NCI-H128 (cell line): ENCODE data around the gene N4BP2L1.

ENCODE experiments used
- DNase-seq: peaks from one replicate; lab custom pipeline; 2025; ENCODE audit not compliant: unreplicated experiment; lab: John Stamatoyannopoulos, UW

N4BP2L1 gene

GRCh38 chr13:32427852-32428580 is at the start of gene N4BP2L1:
N4BP2L1 (minus strand) TSS chr13:32428130; CDS start chr13:32428082, 48 bp downstream.
- no peak for DNase-seq

- no peak for DNase-seq
Measured at GRCh38 chr13:32476892-32477291, 49.0 kb upstream of the N4BP2L1 start.

GRCh38 chr13:32476021-32476731 is 48.2 kb upstream of the N4BP2L1 start:
- no peak for DNase-seq

DNA sequence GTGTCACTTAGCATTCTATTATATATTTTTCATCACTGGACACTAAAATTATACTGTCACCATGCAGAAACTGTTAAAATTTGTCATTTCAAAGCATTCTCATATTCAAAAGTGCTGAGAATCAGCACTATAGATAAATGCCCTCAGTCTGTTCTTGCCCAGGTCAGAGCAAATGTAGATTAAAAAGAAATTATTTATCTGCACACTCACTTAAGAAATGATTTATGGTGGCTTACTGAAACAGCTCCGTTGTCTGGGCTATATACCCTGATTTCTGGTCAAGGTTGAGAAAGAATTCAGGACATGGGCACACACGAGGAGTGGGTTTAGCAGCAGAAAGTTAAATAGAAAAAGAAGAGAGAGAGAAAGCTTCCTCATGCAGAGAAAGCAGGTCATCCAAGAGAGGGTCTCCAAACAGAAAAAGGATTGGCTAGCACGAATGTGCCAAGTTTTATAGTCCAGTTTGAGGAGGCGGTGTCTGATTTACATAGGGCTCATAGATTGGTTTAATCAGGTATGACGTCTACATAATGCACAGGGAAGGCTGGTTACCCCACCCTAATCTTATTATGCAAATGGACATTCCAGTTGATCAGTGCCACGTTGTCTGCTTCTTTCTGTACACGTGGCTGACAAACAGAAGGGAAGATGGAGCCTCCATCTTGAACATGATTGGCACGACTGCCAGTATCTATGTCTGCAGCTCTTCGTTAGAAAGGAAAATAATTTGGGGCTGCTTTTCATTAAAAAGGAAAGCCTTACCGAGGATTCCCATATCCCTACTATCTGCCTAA is 47.3 kb upstream of the N4BP2L1 start:
- DNase-seq = no peak

DNA sequence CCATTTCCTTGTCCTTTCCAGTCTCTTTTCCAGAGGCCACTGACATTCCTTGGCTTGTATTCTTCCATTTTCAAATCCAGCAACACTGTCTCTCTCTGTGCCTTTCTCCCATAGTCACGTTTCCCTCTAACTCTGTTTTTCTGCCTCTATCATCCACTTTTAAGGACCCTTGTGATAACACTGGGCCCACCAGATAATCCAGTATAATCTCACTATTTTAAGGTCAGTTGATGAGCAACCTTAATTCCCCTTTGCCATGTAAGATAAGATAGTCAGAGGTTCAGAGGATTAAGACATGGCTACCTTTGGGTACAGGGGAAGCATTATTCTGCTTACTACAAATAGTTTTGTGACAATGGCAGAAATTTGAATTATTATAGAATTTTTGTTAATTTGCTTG is 45.7 kb upstream of the N4BP2L1 start:
- no peak for DNase-seq

DNA sequence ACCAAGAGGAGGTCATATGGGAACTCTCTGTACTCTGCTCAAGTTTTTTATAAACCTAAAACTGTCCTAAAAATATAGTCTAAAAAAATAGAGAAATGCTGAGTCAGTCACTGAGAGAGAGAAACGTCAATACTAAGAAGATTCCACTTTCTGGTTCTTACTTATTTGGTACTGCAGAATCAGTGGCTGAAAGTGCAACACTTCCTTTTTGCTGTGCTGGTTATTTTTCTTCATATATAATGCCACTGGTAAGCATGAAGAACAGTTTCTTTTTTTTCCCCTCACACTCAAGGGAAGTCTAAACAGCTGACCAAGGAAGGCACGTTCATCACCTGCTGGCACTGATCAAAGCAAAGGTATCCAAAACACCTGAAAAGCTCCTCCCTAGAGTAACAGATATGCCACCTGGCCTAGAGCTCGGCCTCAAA is 44.3 kb upstream of the N4BP2L1 start:
- no peak for DNase-seq

GRCh38 chr13:32471187-32471922 is 43.4 kb upstream of the N4BP2L1 start:
- DNase-seq = no peak

- DNase-seq = no peak
Measured at GRCh38 chr13:32468502-32469142, 40.7 kb upstream of the N4BP2L1 start.

DNA sequence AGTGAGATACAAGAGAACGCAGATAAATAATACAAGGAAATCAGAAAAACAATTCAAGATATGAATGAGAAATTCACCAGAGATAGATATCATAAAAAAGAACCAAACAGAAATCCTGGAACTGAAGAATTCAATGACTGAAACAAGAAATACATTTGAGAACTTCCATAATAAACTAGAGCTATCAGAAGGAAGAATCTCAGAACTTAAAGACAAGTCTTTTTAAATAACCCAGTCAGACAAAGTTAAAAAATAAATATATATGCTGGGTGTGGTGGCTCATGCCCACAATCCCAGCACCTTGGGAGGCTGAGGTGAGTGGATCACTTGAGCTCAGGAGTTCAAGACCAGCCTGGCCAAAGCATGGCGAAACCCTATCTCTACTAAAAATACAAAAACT is 28.7 kb upstream of the N4BP2L1 start:
- no peak for DNase-seq

GRCh38 chr13:32455594-32455903 is 27.6 kb upstream of the N4BP2L1 start:
- DNase-seq = no peak

- no peak for DNase-seq
Measured at GRCh38 chr13:32454886-32455593, 27.1 kb upstream of the N4BP2L1 start.

DNA sequence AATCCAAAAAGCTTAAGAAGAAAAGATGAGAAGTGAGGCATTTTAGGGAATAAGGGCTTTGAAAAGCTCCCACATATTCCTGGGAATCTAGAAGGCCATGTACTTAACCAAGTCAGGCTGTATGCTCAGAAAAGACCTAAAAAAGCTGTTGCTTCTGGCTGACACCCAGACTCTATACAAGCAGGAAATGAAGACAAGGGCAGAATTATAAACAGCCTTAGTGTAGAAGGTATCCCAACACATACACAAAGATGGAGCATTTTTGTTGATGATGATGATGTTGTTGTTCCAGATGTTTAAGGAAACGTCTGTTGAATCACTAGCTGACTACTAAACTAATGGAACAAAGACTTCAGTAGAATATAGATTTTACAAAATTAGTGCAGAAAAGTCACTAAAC is 26.1 kb upstream of the N4BP2L1 start:
- no peak for DNase-seq

DNA sequence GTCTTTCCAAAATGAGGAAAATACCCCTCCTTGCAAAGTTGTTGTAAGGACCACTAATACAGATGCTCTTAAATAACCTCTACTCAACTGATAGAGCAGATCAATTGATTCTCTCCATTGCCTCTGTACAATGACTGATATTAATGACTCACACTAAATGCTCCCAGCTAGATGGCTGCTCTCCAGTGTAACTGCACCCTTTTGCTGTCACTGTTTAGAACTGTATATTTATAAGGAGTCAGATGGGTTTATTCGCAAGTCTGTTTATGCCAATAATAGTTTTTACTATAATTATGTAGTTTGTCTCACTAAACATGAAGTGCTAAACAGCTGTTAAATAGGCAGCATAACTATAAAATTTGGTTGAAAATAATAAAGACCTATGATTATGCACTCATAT is 21.0 kb upstream of the N4BP2L1 start:
- DNase-seq = no peak

DNA sequence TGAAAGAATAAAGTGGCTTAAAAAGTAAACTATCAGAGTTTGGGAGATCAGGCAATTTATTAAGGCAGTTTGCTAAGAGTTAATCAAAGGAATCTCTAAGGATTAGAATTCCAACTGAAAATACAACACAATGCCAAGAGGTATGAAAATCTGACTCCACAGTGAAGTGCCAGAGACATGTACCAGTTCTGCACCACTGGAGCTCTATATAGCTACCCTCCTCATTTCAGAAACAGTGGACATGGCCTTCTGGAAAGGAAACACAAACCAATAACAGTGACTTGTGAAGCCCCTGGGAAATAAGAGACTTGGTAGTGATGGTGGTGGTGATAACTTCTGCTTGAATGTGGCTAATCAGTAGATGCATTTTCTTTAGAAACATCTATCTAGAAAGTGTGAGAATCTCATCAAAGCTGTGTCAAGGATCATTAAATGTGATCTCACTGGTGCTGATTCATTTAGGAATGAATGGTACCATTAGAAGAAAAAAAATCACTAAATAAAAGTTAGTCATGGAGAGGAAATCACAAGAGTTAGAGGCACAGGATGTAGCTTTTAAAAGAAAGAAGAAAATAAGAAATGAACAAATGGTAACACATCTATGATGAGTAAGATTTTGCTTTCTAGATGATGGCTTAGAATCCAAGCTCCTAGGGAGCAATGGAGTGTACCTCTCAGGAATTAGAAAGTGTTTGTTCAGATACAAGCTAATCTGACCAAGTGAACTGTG is 20.1 kb upstream of the N4BP2L1 start:
- no peak for DNase-seq

- DNase-seq = no peak
Measured at GRCh38 chr13:32446773-32447465, 19.0 kb upstream of the N4BP2L1 start.

DNA sequence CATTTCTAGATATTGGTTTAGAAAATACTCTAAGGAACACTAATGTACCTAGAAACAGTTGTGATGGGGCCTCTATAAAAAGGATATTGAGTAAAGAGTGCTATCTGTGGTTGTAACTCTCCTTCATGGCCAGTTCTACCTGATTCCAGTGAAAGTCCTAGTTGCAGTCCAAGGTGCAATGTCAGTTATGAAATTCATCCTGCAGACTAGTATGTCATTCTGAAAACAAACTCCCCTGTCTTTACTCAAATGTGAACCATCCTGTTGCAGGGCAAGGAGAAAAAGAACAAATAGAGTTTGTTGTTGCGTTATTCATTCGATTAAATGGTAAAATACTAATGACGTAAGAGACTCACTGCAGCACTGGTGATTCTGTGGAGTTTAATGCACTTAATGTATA is 18.3 kb upstream of the N4BP2L1 start:
- DNase-seq = no peak

DNA sequence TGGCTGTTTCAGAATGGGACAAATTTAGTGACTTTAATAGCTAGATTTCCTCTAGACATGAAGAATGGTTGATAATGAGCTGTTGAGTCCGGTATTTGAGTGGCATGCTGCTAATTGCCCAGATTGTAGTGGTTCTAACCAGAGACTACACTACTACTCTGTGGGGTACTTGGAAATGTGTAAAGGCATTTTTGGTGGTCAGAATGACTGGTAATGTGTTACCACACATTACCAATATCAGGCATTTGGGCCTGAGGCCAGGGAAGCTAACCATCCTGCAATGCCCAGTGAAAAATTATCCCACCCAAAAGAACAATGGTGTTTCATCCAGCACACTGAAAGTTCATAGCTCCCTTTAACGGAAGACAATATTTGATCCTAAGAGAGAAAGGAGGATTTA is 17.5 kb upstream of the N4BP2L1 start:
- no peak for DNase-seq

- no peak for DNase-seq
Measured at GRCh38 chr13:32443111-32443510, 15.2 kb upstream of the N4BP2L1 start.

DNA sequence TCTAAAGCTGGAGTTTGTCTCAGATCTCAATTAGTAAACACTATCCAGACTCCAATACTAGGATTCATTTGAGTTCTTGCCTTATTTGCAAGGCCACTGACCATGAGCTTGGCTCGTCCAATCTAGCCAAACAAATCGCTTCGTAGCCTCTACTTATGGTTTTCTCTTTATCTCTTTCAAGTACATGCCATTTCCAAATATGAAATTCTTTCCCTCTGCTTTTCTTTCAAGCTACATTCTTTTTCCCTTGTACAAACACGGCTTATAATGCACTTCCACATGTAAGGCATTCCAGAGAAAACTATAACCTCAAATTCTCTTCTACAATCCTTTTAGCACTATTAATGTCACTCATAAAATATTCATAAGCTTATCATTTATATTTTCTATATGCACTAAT is 10.9 kb upstream of the N4BP2L1 start:
- DNase-seq = no peak
